Aorta (tissue), 5 donors: ENCODE results near the gene FAM131A. TPM values are rescaled to one million over a fixed set of nuclear protein-coding genes. Genes with fewer than 3 reads are reported as not detected.

ENCODE experiments used
- ATAC-seq: fragments of 200-7000 bp; cut with Tn5 transposase; one replicate; pipeline ENCODE4 v1.9.1; 2022; ENCODE audit warnings: moderate library complexity; ENCODE audit not compliant: low FRiP score
- DNase-seq, 2 donors: peaks; one replicate each; pipeline ENCODE4 v3.0.0-alpha.2; 2020
- H3K27ac ChIP-seq, 2 donors: one replicate each; pipeline ENCODE4 v1.5.1; 2013; ENCODE audit warnings: low read length in 2 of 2, mild to moderate bottlenecking in 2 of 2, moderate library complexity in 2 of 2, control low read depth in 1 of 2, inconsistent platforms in 1 of 2, low read depth in 1 of 2
- H3K27me3 ChIP-seq, 2 donors: one replicate each; pipeline ENCODE4 v1.6.1; 2013; ENCODE audit warnings: control low read depth in 1 of 2, low read length in 1 of 2, mild to moderate bottlenecking in 1 of 2, moderate library complexity in 1 of 2; ENCODE audit not compliant: insufficient read depth in 2 of 2, control insufficient read depth in 1 of 2
- H3K36me3 ChIP-seq, 2 donors: one replicate each; pipeline ENCODE4 v1.6.1; 2013; ENCODE audit warnings: control low read depth in 1 of 2, low read length in 1 of 2, mild to moderate bottlenecking in 1 of 2; ENCODE audit not compliant: insufficient read depth in 2 of 2, control insufficient read depth in 1 of 2
- H3K4me1 ChIP-seq, 2 donors: one replicate each; pipeline ENCODE4 v1.6.1; 2013; ENCODE audit warnings: low read length in 2 of 2, control low read depth in 1 of 2, mild to moderate bottlenecking in 1 of 2, moderate library complexity in 1 of 2; ENCODE audit not compliant: insufficient read depth in 2 of 2, control insufficient read depth in 1 of 2
- H3K4me3 ChIP-seq, 2 donors: one replicate each; pipeline ENCODE4 v1.5.1; 2013; ENCODE audit warnings: low read length in 2 of 2, control low read depth in 1 of 2, mild to moderate bottlenecking in 1 of 2
- H3K9me3 ChIP-seq: one replicate; pipeline ENCODE4 v1.6.1; 2013; ENCODE audit warnings: mild to moderate bottlenecking, low read length; ENCODE audit not compliant: control insufficient read depth
- WGBS, 2 donors: extraction: QIAGEN DNeasy Blood & Tissue Kit; methylation state at CpG; one replicate each; pipeline ENCODE4 v1.1.7; 2013; 5-methylcytosine and 5-hydroxymethylcytosine counted together
- intact Hi-C, 2 donors: fragments of 100-400 bp; cut with DNase I; formaldehyde crosslinking; loops; one replicate each; pipeline versions ENCODE4 v1.14.2 to v1.15.0; 2022
- polyA plus RNA-seq, 2 donors: library from polyadenylated mRNA; stranded (reverse); fragments of 200-250 nt; gene quantifications; one replicate each; pipeline ENCODE4 v1.2.3, GENCODE V29; 2013
- total RNA-seq, 2 donors: library from RNA; stranded (reverse); fragmentation: NEBNext Ultra II Directional; extraction: Animal tissue kit (Norgen Biotek cat#: 25700); gene quantifications; one replicate each; pipeline ENCODE4 v1.2.1, GENCODE V29; 2021
- donor health status: healthy with polysubstance abuse.
- donor health status: Bipolar disorder and iron deficiency.
- donor health status: DM: no; HTN: no; CAD: no.
- donor health status: DM: no; HTN: no; CAD: no.
- donor health status: DM: yes; HTN: yes; CAD: no.

The FAM131A gene
- total and polyA plus RNA-seq, 4 donors = 10.6 to 40.6 (median 27.7) TPM

- Histone ChIP-seq H3K27me3 (no peaks in the 10 kb centered on the region), H3K4me1 (no peaks in the 10 kb centered on the region), H3K4me3 (no peak overlapping the region), H3K36me3 (no peaks in the 10 kb centered on the region), H3K27ac (no peak overlapping the region), H3K9me3 (no peaks in the 10 kb centered on the region)
- peak in 1 of 2 donors; percentile 56 for DNase-seq
- intact Hi-C loops = no loop called here
- WGBS, 2 donors = 88% methylated on average over 9 of the region's 9 CpGs
- ATAC-seq = no peak
Measured at GRCh38 chr3:184384342-184384741, 46.9 kb downstream of the FAM131A start.

DNA sequence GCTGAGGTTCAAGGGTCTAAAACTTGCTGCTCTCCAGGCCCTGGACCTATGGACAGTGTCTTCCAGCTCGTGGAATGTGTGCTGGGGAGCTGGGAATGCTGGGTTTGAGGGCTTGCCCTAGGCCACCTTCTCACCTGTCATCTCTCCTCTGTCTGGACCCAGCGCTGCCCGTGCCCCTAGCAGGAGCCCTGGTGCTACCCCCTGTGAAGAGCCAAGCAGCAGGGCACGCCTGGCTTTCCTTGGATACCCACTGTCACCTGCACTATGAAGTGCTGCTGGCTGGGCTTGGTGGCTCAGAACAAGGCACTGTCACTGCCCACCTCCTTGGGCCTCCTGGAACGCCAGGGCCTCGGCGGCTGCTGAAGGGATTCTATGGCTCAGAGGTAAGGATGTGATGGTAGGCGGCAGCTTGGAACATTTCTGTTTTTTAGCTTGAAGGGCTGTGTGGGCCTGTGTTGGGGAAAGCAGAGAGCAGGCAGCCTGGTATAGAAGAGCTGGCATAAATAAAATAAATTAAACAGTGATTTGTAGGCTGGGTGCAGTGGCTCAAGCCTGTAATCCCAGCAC is 47.5 kb downstream of the FAM131A start:
- intact Hi-C loops = no loop called here
- ATAC-seq = no peak
- H3K36me3 ChIP-seq = no peaks in the 10 kb centered on the region
- 94 to 95% methylated on average over 6 to 8 of the region's 8 CpGs for WGBS, 2 donors
- H3K4me3 ChIP-seq = no peak overlapping the region
- no peak overlapping the region for H3K27ac ChIP-seq
- H3K27me3 ChIP-seq = no peaks in the 10 kb centered on the region
- no peaks in the 10 kb centered on the region for H3K4me1 ChIP-seq
- no peaks in the 10 kb centered on the region for H3K9me3 ChIP-seq
- peak in 1 of 2 donors; percentile 70 for DNase-seq

- intact Hi-C loops = no loop called here
- no peak overlapping the region for H3K27ac ChIP-seq
- no peaks in the 10 kb centered on the region for H3K27me3 ChIP-seq
- H3K4me1 ChIP-seq = no peaks in the 10 kb centered on the region
- H3K9me3 ChIP-seq = no peaks in the 10 kb centered on the region
- H3K4me3 ChIP-seq = no peak overlapping the region
- no peaks in the 10 kb centered on the region for H3K36me3 ChIP-seq
- ATAC-seq (no peak), DNase-seq (peak in 1 of 2 donors; percentile 71)
- 71 to 79% methylated on average over 37 of the region's 37 CpGs for WGBS, 2 donors
Measured at GRCh38 chr3:184386047-184386806, 48.8 kb downstream of the FAM131A start.

GRCh38 chr3:184387174-184387714 is 49.8 kb downstream of the FAM131A start:
- DNase-seq (peak in 1 of 2 donors; percentile 51), ATAC-seq (no peak)
- no peaks in the 10 kb centered on the region for H3K4me1 ChIP-seq
- H3K27ac ChIP-seq = no peak overlapping the region
- H3K27me3 ChIP-seq = no peaks in the 10 kb centered on the region
- no peaks in the 10 kb centered on the region for H3K36me3 ChIP-seq
- H3K9me3 ChIP-seq = no peaks in the 10 kb centered on the region
- no peak overlapping the region for H3K4me3 ChIP-seq
- intact Hi-C loops = no loop called here
- WGBS, 2 donors = 95 to 97% methylated on average over 12 of the region's 12 CpGs

GRCh38 chr3:184388164-184388935 is 51.0 kb downstream of the FAM131A start:
- H3K4me1 ChIP-seq = no peaks in the 10 kb centered on the region
- H3K4me3 ChIP-seq = no peak overlapping the region
- no peaks in the 10 kb centered on the region for H3K36me3 ChIP-seq
- H3K9me3 ChIP-seq = no peaks in the 10 kb centered on the region
- intact Hi-C loops = no loop called here
- DNase-seq (peak in 1 of 2 donors; percentile 55), ATAC-seq (no peak)
- 78 to 82% methylated on average over 8 of the region's 8 CpGs for WGBS, 2 donors
- no peak overlapping the region for H3K27ac ChIP-seq
- H3K27me3 ChIP-seq = no peaks in the 10 kb centered on the region

GRCh38 chr3:184388936-184389230 is 51.5 kb downstream of the FAM131A start:
- no peak overlapping the region for H3K4me3 ChIP-seq
- ATAC-seq (no peak), DNase-seq (no peak)
- H3K27ac ChIP-seq = no peak overlapping the region
- no peaks in the 10 kb centered on the region for H3K27me3 ChIP-seq
- intact Hi-C loops = no loop called here
- no peaks in the 10 kb centered on the region for H3K9me3 ChIP-seq
- H3K4me1 ChIP-seq = no peaks in the 10 kb centered on the region
- 85 to 86% methylated on average over 8 of the region's 8 CpGs for WGBS, 2 donors
- H3K36me3 ChIP-seq = no peaks in the 10 kb centered on the region

GRCh38 chr3:184389384-184389783 is 52.0 kb downstream of the FAM131A start:
- WGBS, 2 donors = 73 to 80% methylated on average over 5 of the region's 5 CpGs
- Histone ChIP-seq H3K27me3 (no peaks in the 10 kb centered on the region), H3K27ac (no peak overlapping the region), H3K4me1 (no peaks in the 10 kb centered on the region), H3K4me3 (no peak overlapping the region), H3K36me3 (no peaks in the 10 kb centered on the region), H3K9me3 (no peaks in the 10 kb centered on the region)
- no peak for ATAC-seq
- intact Hi-C loops = no loop called here
- peak in 1 of 2 donors; percentile 16 for DNase-seq

DNA sequence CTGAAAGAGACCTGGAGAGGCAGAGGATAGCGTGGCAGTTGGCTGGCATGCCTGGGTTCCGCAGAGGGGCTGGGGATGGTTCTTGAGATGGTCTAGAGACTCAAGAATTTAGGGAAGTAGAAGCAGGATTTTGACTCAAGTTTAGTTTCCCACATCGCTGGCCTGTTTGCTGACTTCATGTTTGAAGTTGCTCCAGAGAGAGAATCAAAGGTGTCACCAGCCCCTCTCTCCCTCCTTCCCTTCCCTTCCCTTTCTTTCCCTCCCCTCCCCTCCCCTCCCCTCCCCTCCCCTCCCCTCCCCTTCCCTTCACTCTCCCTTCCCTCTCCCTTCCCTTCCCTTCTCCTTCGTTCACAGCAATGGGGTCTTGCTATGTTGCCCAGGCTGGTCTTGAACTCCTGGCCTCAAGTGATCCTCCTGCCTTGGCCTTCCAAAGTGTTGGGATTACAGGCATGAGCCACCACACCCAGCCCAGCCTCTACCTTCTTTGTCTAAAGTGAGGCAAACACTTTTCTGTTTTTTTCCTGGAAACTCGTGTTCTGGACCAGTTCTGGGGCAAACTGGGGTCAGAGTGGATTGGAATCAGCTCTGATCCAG is 52.6 kb downstream of the FAM131A start:
- Histone ChIP-seq H3K4me3 (no peak overlapping the region), H3K9me3 (no peaks in the 10 kb centered on the region), H3K27me3 (no peaks in the 10 kb centered on the region), H3K36me3 (no peaks in the 10 kb centered on the region), H3K4me1 (no peaks in the 10 kb centered on the region), H3K27ac (no peak overlapping the region)
- no peak for ATAC-seq
- intact Hi-C loops = no loop called here
- DNase-seq = no peak
- WGBS, 2 donors = 91 to 94% methylated on average over 5 of the region's 5 CpGs
